ENCODE data around the gene MPC1. TPM values are rescaled to one million over a fixed set of nuclear protein-coding genes. Genes with fewer than 3 reads are reported as not detected.
A peak's percentile ranks its signal among the peaks of the same experiment; 100 is the strongest.
"Not testable (repeated sequence)": the region's sequence is repeated elsewhere in the genome, so short reads cannot be mapped to it uniquely, and the experiment has no call there.

MPC1 gene
- total RNA-seq, 2 donors from 2014 or later = 21.6 to 22.1 TPM

DNA sequence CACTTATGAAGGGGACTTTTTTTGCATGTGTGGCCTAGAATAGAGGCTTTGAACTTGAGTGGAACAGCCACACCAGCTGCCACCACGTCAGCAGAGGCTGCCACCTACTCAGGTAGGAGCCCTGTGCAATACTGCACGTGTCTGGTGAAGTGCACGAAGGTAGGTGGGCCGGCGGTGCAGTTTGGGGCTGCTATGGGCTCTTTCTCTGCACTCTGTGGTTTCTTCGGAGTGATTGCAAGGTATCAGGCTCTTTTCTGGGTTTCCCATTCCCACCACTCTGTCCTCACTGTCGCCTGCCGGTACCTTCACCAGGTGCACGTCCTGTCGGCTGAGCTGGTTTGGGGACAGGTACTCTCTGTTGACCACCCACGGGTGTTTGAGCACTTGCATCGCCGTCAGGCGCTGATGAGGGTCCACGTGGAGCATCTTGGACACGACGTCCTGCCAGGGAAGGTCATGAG lies 30.8 kb upstream of the MPC1 start:
- Mint-ChIP-seq H3K4me3 (peak overlapping the region; percentile 68), H3K27ac (peak overlapping the region; percentile 89)

DNA sequence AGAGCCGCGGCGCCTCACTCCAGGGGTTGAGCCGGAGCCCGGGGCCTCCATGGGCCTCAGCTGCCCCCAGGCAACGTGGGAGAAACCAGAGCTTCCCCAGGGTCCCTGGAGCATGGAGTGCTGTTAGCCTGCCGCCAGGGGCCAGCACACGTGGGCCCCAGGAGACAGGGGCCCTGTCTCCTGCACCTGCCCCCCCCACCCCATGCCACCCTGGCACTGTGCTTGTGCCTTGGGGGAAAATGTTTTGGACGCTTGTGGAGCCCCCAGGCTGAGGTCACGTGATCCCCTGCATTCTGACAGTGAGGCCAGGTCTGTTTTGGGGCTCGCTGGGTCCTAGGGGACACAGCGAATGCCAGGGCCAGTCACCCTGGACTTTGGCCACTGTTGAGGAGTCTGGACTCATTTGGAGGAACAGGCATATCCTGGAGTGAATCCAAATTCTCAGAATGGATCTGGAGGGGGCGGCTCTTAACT lies 30.2 kb upstream of the MPC1 start:
- no peak for ATAC-seq
- Mint-ChIP-seq H3K27ac (peak overlapping the region; percentile 89), H3K4me1 (peaks cover 59% of the 10 kb centered on the region), H3K4me3 (peak overlapping the region; percentile 68), H3K36me3 (ENCODE audit: low read depth) (peaks cover 10% of the 10 kb centered on the region), H3K27me3 (no peaks in the 10 kb centered on the region)
- no peak for DNase-seq
- H3K9me3 ChIP-seq (ENCODE audit: control insufficient read depth, low read length, poor library complexity, severe bottlenecking) = no peaks in the 10 kb centered on the region

More for the DNA sequence above, 30.8 kb upstream of the MPC1 start:
- Mint-ChIP-seq H3K4me1 (peaks cover 59% of the 10 kb centered on the region), H3K36me3 (ENCODE audit: low read depth) (peaks cover 10% of the 10 kb centered on the region), H3K27me3 (no peaks in the 10 kb centered on the region)
- ATAC-seq (peak; percentile 29), DNase-seq (no peak)
- H3K9me3 ChIP-seq (ENCODE audit: control insufficient read depth, low read length, poor library complexity, severe bottlenecking) = no peaks in the 10 kb centered on the region

DNA sequence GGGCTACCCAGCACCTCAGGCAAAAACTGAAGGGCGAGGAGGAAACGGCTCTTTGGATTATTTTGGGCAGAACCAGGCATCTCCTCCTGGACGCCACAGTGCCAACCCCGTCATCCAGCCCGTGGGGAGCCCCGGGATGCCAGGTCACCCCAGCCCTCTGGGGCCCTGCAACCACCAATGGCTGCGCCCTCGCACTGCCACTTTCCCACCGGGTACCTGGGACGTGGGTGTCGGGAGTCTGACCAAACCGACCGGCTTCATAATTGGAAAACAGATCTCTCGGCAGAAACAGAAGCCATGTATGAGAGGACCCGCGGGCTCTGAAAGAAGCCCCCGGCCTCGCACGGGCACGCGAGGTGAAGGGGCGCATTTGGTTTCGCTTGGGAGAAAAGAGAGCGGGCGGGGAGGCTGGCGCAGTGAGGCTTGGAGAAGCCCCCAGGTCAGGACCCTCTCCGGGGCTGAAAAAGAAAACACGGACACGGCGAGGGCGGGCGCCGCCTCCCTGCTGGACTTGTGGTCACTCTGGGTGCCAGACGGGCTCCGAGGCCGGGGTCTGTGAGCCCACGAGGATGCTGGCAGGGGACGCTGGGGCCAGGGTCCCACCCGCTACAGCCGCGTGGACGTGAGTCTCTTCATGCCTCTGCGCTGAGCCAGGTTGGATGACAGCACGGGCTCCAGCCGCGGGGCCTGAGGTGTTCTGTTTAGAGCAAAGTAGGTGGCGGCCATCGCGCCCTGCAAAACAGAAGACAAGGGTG lies 29.6 kb upstream of the MPC1 start:
- peak overlapping the region; percentile 89 for H3K27ac Mint-ChIP-seq
- peaks cover 59% of the 10 kb centered on the region for H3K4me1 Mint-ChIP-seq
- ATAC-seq = no peak
- DNase-seq = no peak
- H3K4me3 Mint-ChIP-seq = peak overlapping the region; percentile 82
- no peaks in the 10 kb centered on the region for H3K27me3 Mint-ChIP-seq
- H3K9me3 ChIP-seq (ENCODE audit: control insufficient read depth, low read length, poor library complexity, severe bottlenecking) = no peaks in the 10 kb centered on the region
- H3K36me3 Mint-ChIP-seq (ENCODE audit: low read depth) = peaks cover 10% of the 10 kb centered on the region

DNA sequence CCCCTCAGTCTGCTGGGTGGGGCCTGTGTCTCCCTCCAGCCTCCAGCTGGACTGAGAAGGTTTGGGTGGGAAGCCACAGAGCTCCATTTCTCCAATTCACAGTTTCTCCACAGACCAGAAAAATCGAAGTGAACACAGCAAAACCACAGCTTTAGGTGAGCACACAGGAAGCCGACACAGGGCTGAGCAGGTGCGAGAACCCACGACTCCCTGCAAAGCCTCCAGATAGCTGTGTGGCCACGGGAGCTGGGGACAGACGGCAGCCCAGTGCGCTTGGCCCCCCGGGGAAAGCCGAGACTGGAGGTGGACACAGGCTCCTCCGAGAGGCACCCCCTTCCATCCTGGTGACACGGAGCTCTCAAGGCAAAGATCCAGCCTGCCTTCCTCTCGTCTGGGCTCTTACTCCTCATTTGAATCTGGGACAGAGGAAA lies 29.0 kb upstream of the MPC1 start:
- H3K4me1 Mint-ChIP-seq = peaks cover 56% of the 10 kb centered on the region
- no peaks in the 10 kb centered on the region for H3K9me3 ChIP-seq (ENCODE audit: control insufficient read depth, low read length, poor library complexity, severe bottlenecking)
- ATAC-seq (peak; percentile 72), DNase-seq (no peak)
- H3K36me3 Mint-ChIP-seq (ENCODE audit: low read depth) = peaks cover 10% of the 10 kb centered on the region
- peak overlapping the region; percentile 82 for H3K4me3 Mint-ChIP-seq
- peak overlapping the region; percentile 89 for H3K27ac Mint-ChIP-seq
- no peaks in the 10 kb centered on the region for H3K27me3 Mint-ChIP-seq

DNA sequence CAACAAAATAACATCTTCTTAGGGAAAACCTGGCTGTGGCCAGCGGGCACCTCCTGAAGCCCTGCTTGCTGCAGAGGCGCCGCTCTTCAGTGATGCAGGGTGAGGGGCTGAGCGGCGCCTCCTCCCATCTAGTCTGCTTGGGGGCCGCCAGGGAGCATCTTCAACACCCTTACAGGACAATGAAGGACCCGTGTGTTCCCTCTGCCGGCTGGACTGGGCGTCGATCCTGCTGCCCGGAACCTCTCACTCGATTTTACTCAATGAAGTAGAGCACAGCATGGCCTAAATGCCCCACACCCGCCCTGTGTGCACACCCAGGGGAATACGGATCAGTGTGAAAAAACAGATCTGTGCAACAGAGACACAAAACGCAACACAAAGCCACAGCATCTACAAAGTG lies 28.5 kb upstream of the MPC1 start:
- H3K27ac Mint-ChIP-seq = peak overlapping the region; percentile 89
- ATAC-seq (peak; percentile 26), DNase-seq (no peak)
- H3K4me3 Mint-ChIP-seq = peak overlapping the region; percentile 82
- peaks cover 51% of the 10 kb centered on the region for H3K4me1 Mint-ChIP-seq
- H3K27me3 Mint-ChIP-seq = no peaks in the 10 kb centered on the region
- H3K36me3 Mint-ChIP-seq (ENCODE audit: low read depth) = peaks cover 8% of the 10 kb centered on the region
- H3K9me3 ChIP-seq (ENCODE audit: control insufficient read depth, low read length, poor library complexity, severe bottlenecking) = no peaks in the 10 kb centered on the region

DNA sequence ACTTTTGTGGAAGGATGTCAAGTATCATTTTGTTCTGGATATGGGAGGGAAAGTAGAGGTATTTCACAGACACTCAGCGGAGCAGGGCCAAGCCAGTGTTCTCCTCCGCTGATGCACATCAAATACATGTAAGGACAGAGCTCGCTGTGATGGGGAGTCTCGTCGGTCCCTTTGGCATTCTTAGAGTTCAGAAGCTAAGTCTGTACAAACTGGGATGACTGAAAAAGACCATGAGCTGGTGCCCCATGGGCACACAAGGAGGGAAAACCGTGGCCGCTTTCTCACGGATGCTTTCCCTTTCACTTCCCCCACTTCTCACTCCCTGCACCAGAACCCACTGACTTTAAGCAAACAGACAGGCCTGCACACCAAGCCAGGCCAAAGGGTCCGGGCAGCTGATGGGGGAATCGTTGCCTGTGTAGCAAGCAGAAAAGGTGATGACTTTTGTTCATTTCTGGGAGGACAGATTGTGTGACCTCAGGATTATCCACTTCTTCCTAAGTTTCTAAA lies 27.7 kb upstream of the MPC1 start:
- Mint-ChIP-seq H3K4me3 (peak overlapping the region; percentile 39), H3K27ac (peak overlapping the region; percentile 89), H3K27me3 (no peaks in the 10 kb centered on the region), H3K4me1 (peaks cover 43% of the 10 kb centered on the region), H3K36me3 (ENCODE audit: low read depth) (peaks cover 4% of the 10 kb centered on the region)
- H3K9me3 ChIP-seq (ENCODE audit: control insufficient read depth, low read length, poor library complexity, severe bottlenecking) = no peaks in the 10 kb centered on the region
- ATAC-seq (no peak), DNase-seq (no peak)

DNA sequence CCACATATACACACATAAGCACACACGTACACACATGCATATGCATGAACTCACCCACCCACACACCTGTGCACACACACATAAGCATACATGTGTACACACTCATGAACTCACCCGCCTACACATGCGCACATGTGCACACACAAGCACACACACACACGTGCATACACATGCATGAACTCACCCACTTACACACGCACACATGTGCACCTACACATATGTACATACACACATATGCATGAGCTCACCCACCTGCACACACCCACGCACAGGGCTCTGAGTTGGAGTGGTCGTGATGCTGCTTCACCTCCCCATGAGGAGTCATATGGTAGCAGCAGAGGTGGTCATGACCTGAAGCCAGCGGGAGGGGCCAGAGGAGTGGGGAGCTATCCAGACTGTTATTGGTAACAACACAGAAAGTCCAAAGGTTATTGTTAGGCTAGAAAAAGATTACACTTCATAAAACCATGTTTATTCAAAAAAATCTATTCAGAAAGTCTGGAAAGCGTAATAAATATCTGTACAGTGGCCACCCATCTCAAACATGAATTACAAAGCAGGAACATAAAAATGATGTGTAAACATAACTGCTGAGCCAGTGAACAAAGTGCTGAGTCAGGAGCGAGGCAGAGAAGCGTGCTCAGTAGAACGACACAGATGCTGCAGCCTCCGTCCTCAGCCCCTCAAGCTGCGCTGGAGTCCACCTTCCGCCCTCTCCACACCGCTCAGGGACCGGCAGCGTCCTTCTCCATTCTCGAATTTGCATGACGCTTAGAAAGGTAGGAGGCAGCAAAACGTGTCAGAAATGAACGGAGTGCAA lies 26.4 kb upstream of the MPC1 start:
- no peaks in the 10 kb centered on the region for H3K9me3 ChIP-seq (ENCODE audit: control insufficient read depth, low read length, poor library complexity, severe bottlenecking)
- DNase-seq = no peak
- no peaks in the 10 kb centered on the region for H3K36me3 Mint-ChIP-seq (ENCODE audit: low read depth)
- H3K27ac Mint-ChIP-seq = peak overlapping the region; percentile 89
- ATAC-seq = no peak
- H3K27me3 Mint-ChIP-seq = no peaks in the 10 kb centered on the region
- no peak overlapping the region for H3K4me3 Mint-ChIP-seq
- H3K4me1 Mint-ChIP-seq = peaks cover 33% of the 10 kb centered on the region

DNA sequence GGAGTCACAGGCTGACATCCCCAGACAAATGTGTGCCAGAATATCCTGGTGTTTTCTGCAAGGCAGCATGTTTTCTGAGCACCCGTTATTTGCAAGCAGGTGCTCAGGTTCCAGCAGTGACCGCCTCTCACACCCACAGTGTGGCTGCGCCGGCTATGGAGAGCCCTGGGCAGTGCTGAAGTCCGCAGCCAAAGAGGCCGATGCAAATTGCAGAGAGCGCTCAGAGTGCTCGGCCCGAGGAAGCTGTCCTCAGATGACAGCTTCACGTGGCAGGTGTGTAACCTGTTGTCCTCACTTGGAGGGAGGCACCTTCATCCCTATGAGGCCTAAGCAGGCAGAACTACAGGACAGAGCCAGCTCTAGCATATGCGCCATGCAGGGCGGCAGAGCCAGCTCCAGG lies 23.5 kb upstream of the MPC1 start:
- H3K4me1 Mint-ChIP-seq = peaks cover 17% of the 10 kb centered on the region
- DNase-seq = no peak
- H3K36me3 Mint-ChIP-seq (ENCODE audit: low read depth) = no peaks in the 10 kb centered on the region
- no peak overlapping the region for H3K27ac Mint-ChIP-seq
- H3K4me3 Mint-ChIP-seq = no peak overlapping the region
- ATAC-seq = no peak
- no peaks in the 10 kb centered on the region for H3K27me3 Mint-ChIP-seq
- H3K9me3 ChIP-seq (ENCODE audit: control insufficient read depth, low read length, poor library complexity, severe bottlenecking) = no peaks in the 10 kb centered on the region

DNA sequence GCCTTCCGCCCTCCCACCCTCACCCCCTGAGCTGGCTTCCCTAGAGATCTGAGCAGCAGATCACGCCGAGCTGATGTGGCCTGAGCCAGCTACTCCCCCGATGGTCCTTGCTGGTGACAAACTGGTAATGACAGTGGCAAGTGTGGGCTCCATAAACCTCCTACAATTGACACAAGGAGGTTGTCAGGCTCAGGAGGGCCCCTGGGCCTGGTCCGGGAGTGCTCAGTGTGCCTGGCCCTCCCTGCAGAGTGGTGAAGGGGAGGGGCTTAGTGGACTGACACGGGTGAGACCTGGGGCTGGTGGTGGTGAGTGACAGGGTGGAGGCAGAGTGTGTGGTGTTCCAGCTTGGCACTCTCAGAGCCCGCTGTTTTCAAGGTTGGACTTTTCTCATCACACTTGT lies 22.6 kb upstream of the MPC1 start:
- H3K36me3 Mint-ChIP-seq (ENCODE audit: low read depth) = no peaks in the 10 kb centered on the region
- no peaks in the 10 kb centered on the region for H3K9me3 ChIP-seq (ENCODE audit: control insufficient read depth, low read length, poor library complexity, severe bottlenecking)
- ATAC-seq (no peak), DNase-seq (no peak)
- peaks cover 18% of the 10 kb centered on the region for H3K4me1 Mint-ChIP-seq
- no peaks in the 10 kb centered on the region for H3K27me3 Mint-ChIP-seq
- no peak overlapping the region for H3K4me3 Mint-ChIP-seq
- H3K27ac Mint-ChIP-seq = peak overlapping the region; percentile 27

DNA sequence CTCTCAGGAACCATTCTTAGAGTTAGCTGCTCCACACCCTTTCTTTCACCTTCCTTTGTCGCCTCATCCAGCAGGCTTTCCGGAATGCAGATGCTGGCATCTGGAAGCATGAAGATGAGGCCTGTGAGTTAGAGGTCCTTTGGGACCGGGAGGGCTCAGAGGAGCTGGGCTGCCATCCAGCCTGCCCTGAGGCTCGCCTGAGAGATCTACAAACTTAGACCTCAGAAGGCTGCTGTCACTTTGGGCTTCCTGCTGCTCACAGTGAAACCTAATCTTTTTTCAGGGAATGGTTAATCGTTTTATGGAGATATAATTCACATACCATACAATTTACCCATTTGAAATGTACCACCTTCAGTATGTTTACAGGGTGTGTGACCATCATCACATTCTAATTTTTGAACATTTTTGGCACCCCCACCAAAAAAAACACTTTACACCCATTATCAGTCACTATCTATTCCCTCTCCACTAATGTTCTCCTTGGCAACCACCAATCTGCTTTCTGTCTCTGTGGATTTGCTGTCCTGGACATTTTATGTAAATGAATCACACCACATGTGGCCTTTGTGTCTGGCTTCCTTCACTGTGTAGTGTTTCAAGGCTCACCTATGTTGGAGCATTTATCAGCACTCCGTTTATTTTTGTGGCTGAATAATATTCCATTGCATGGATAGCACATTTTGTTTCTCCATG lies 20.0 kb upstream of the MPC1 start:
- H3K9me3 ChIP-seq (ENCODE audit: control insufficient read depth, low read length, poor library complexity, severe bottlenecking) = no peaks in the 10 kb centered on the region
- peaks cover 12% of the 10 kb centered on the region for H3K4me1 Mint-ChIP-seq
- ATAC-seq = no peak
- H3K4me3 Mint-ChIP-seq = no peak overlapping the region
- peaks cover 6% of the 10 kb centered on the region for H3K27me3 Mint-ChIP-seq
- H3K36me3 Mint-ChIP-seq (ENCODE audit: low read depth) = no peaks in the 10 kb centered on the region
- no peak for DNase-seq
- peak overlapping the region; percentile 29 for H3K27ac Mint-ChIP-seq

DNA sequence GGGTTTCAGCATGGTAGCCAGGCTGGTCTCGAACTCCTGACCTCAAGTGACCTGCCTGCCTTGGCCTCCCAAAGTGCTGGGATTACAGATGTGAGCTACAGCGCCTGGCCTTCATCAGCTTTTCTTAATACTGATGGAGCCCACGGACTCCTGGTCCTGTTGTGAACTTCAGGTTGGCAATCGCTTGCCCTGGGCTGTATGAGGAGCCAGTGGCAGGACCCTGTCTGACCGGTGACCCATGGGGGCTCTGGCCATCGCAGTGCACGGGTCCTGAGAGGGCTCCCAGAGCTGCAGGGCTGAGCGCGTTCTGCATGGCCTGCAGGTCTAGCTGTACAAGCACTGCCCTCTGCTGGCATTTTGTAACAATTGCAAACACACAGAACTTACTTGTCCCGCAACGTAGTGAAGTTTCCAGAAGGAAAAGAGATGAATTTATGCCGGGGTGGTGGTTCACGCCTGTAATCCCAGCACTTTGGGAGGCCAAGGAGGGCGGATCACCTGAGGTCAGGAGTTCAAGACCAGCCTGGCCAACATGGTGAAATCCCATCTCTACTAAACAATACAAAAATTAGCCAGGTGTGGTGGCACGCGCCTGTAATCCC lies 18.0 kb upstream of the MPC1 start:
- DNase-seq (peak in 2 of 3 donors; percentile 35 to 41), ATAC-seq (peak; percentile 91)
- not testable (repeated sequence) for H3K27me3 Mint-ChIP-seq; H3K9me3 ChIP-seq (ENCODE audit: control insufficient read depth, low read length, poor library complexity, severe bottlenecking); H3K36me3 Mint-ChIP-seq (ENCODE audit: low read depth); H3K4me3 Mint-ChIP-seq
- Mint-ChIP-seq H3K4me1 (peaks cover 12% of the 10 kb centered on the region), H3K27ac (peak overlapping the region; percentile 49)

DNA sequence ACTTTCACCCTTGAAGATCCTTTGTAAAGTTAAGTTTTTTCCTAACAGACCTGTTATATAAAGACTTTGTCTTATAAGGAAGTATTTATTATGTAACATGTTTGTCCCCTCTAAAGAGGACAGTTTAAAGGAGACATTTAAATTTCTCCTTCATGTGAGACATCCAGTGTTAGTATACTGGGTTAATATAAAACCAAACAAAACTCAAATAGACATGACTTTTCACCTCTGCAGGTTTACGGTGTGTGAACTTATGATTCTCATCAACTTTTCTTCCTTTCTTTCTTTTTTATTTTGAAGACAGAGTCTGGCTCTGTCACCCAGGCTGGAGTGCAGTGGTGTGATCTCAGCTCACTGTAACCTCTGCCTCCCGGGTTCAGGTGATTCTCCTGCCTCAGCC lies 17.4 kb upstream of the MPC1 start:
- Mint-ChIP-seq H3K4me3 (no peak overlapping the region), H3K27me3 (peaks cover 15% of the 10 kb centered on the region), H3K27ac (peak overlapping the region; percentile 49), H3K36me3 (ENCODE audit: low read depth) (no peaks in the 10 kb centered on the region), H3K4me1 (peaks cover 12% of the 10 kb centered on the region)
- DNase-seq (no peak), ATAC-seq (no peak)
- no peaks in the 10 kb centered on the region for H3K9me3 ChIP-seq (ENCODE audit: control insufficient read depth, low read length, poor library complexity, severe bottlenecking)
